KOPT-K1 (cell line): ENCODE measurements around the gene PRRC1.

ENCODE experiments used
- H3K27ac ChIP-seq: fragments of 200-600 bp; sonication (generic); 2 replicates; pipeline ENCODE4 v1.5.1; 2016; ENCODE audit warnings: antibody characterized with exemption, mild to moderate bottlenecking, low read depth, low read length; ENCODE audit not compliant: poor library complexity, severe bottlenecking
- H3K36me3 ChIP-seq: fragments of 200-600 bp; sonication (generic); 2 replicates; pipeline ENCODE4 v1.5.1; 2017; ENCODE audit warnings: antibody characterized with exemption, mild to moderate bottlenecking, low read length, moderate library complexity; ENCODE audit not compliant: insufficient read depth
- H3K9me3 ChIP-seq: fragments of 200-600 bp; sonication (generic); 2 replicates; pipeline ENCODE4 v1.5.1; 2017; ENCODE audit warnings: antibody characterized with exemption, low read length, mild to moderate bottlenecking; ENCODE audit not compliant: insufficient read depth, poor library complexity, severe bottlenecking

The PRRC1 gene

DNA sequence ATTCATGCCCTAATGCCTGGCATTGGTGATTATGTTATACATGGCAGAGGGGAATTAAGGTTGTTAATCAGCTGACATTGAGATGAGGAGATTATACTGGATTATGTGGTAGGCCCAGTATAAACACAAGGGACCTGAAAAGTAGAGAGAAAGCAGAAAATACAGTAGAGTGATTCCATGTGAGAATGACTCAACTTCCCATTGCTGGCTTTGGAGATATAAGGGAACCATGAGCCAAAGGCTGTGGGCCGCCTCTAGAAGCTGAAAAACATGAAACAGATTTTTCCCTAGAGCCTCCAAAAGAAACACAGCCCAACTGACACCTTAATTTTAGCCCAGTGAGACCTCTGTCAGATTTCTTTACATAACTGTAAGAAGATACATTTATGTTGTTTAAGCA lies 66.4 kb downstream of the PRRC1 start:
- Histone ChIP-seq H3K27ac (no peak overlapping the region), H3K9me3 (no peaks in the 10 kb centered on the region), H3K36me3 (no peaks in the 10 kb centered on the region)

DNA sequence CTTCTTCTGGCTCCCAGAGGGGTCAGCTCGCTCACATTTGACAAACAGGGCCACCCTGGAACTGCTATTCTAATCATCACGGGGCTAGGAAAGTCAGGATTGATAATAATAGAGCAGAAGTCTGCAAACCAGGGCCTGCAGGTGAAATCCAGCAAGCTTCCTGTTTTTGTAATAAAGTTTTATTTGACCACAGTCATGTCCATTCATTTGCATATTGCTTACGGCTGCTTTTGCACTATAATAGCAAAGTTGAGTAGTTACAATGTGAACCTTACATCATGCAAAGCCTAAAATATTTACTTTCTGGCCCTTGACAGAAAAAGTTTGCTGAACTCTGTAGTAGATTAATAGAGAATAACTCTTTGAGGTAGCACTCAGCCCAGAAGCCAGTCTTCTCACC lies 68.2 kb downstream of the PRRC1 start:
- Histone ChIP-seq H3K27ac (no peak overlapping the region), H3K9me3 (no peaks in the 10 kb centered on the region), H3K36me3 (no peaks in the 10 kb centered on the region)

DNA sequence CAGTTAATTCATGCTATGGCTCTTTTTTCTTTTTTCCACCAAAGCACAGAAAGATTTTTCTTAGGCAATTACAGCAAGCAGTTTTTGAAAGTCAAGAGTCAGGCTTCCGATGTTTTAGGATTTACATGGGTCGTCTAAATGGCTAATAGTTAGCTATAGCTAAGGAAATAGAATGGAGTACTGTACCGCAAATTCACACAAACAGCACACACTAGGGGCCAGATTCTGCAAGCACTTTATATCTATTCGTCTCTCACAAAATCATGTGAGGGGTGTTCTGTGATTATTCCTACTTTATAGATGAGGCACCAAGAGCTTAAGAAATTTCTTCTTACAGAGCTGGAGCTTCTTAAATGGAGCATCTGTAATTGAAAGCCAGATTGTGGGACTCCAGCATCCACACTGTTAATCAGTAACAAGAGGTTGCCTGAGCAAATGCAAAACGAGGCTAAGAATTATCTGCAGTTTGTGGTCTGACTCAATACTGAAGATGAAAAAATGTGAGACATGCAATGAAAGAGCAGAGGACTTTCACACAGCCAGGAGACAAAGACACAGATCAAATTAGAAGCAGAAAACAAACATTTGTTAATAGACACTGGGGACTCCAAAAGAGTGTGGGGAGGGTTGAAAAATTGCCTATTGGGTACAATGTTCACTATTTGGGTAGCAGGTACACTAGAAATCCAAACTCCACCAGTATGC lies 68.8 kb downstream of the PRRC1 start:
- H3K27ac ChIP-seq: no peak overlapping the region
- no peaks in the 10 kb centered on the region for H3K36me3 ChIP-seq
- no peaks in the 10 kb centered on the region for H3K9me3 ChIP-seq

DNA sequence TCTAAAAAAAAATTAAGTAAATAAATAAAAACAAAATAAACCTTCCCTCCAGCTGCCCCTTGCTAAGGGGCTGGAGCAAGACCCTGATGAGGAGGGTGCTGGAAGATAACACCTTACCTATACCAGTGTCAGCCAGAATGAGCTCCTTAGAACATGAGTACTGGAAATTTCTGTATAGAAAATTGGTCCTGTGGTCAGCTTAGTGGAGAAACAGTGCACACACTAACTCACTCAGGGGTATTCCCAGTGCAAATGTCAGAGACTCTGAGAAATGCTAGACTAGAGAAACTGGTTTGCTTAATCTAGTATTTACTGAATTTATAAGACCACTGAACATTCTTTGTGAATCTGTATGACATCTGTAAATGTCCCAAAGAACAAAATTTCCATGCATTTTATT lies 69.4 kb downstream of the PRRC1 start:
- H3K27ac ChIP-seq: no peak overlapping the region
- no peaks in the 10 kb centered on the region for H3K9me3 ChIP-seq
- H3K36me3 ChIP-seq: no peaks in the 10 kb centered on the region

DNA sequence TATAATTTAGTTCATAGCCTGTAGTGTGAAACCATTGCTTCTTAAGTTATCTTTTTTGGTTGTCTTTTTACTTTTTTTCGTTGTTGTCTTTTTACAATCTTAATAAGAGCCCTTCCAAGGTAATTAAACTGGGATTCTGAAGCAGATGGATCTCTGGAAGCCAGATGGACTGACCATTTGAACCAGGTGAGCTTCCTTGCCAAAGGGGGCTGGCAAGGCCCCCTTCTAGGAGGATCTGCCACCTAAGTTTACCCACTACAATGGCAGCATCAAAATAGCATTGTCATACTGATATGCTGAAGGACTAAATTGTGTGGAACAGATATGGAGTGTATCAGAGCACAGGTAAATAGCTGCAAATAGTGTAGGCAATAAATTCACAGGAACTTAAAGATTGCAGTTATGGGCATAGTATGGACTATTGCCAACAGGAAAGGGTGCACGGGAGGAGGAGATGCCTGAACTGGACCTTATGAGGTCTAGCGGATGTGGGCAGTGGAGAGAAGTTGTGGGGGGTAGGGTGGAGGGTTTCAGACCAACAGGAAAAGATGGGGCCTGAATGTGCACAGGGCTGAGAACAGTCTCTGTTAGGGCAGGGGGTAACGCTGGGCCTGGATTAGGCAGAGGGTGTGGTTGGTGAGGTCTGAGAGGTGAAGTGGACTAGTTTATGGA lies 69.9 kb downstream of the PRRC1 start:
- Histone ChIP-seq H3K9me3 (no peaks in the 10 kb centered on the region), H3K36me3 (no peaks in the 10 kb centered on the region), H3K27ac (no peak overlapping the region)

DNA sequence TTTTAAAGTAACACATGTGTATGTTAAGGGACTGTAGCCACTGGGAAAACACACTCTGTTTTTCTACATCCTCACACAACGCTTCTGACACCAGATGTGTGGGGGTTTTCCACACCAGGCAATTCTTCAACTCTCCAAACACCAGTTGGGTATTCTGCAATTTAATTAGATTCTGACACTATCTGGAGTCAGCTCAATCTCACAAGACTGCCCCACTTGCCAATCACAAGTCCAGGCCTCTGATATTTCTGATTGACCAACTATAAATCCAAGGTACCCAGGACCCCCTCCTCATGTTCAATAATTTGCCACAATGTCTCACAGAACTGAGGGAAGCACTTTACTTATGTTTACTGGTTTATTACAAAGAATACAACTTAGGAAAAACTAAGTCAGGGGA lies 70.9 kb downstream of the PRRC1 start:
- Histone ChIP-seq H3K9me3 (no peaks in the 10 kb centered on the region), H3K27ac (no peak overlapping the region), H3K36me3 (no peaks in the 10 kb centered on the region)

DNA sequence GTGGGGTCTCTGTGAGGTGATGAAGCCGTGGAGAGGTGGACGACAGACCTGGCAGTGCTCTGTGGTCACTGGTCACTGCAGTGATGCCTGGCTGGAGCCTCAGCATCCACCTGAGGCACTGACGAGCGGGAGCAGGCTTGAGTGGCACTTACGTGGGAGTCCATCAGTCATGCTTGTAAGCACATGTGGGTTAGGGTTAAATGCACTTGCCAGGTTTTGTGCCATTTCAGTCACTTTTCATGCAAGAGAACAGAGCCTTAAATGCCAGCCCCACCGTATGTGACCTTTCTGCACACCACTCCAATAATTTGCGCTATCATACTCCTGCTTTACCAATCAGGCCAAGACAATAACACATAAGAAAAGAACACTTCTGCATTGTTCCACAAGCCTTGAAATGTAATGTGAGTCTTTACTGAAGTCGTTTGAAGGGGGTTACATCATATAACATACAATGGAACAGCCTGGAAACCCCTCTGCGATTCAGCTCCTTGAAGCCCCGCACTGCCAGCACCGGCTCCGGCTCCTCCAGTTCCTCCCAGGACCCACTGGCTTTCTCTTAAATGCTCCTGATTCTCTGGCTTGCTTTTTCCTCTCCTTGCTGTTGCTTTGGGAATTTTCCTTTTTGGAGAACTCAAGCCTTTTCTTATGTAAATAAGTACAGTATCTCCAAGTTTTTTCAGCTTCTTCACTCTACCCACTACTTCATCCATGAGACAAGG lies 72.0 kb downstream of the PRRC1 start:
- Histone ChIP-seq H3K27ac (no peak overlapping the region), H3K36me3 (no peaks in the 10 kb centered on the region), H3K9me3 (no peaks in the 10 kb centered on the region)

DNA sequence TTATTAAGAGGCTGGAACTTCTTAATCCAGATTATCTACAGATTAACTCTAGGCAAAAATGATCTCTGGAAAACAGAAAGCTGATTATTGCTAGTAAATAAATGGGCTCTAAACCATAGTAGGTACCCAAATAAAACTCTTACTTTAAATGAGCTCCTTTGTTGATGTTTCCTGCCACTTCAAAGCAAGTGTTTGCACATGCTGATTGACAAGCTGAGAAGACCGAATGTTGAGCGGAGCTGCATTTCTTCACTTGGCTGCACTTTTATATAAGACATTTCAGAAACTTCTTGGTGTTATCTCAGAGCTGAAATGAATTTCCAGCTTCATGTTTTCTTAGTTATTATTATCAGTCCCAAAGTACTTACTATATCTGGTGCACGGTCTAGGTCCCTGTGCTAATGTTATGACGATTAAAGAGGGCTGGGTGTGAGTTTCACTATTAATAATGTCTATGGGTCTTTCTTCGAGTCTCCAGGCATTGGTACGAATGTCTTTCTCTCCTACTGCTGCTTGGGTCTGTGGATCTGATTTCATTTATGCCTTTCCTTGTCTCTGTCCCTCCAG lies 72.8 kb downstream of the PRRC1 start:
- no peaks in the 10 kb centered on the region for H3K36me3 ChIP-seq
- H3K9me3 ChIP-seq: no peaks in the 10 kb centered on the region
- H3K27ac ChIP-seq: no peak overlapping the region

DNA sequence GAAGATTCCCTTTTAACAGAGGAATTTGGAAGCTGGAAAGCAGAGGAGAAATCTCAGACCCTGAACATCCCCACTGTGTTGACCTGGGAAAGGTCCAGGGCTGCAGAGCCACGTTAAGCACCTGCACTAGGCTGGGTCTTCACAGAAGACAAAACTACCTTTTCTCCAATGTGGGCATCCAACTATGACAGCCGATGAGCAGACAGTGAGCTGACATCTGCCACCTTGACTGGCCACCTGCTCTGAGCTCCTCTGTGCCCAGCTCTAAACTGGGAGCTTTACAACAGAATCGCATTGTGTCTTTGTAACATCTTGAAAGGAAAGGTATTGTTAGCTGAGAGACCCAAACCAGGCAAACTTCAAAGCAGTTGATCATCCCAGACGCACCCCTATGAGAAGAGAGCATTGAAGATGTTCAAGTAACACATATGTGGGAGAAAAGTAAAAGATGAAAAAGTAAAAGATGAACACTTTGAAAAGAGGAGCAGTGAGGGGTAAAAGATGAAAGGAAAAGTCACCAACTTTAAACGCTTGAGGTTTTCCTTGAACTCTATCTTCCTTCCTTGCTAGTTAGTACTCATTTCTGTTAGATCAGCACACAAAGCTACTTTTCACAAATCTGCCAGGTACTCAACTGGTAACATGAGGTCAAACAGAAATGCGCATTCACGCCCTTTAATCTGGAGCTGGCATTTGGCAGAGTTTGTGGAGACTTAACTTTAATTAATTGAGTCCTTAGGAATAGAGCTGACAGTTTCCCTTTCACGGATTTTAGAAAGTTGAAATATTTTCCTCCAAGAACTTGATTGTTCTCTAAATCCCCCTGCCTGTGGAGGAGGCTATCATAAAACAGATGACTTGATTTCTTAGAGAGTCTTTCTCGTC lies 78.3 kb downstream of the PRRC1 start:
- Histone ChIP-seq H3K9me3 (no peaks in the 10 kb centered on the region), H3K36me3 (no peaks in the 10 kb centered on the region), H3K27ac (no peak overlapping the region)

DNA sequence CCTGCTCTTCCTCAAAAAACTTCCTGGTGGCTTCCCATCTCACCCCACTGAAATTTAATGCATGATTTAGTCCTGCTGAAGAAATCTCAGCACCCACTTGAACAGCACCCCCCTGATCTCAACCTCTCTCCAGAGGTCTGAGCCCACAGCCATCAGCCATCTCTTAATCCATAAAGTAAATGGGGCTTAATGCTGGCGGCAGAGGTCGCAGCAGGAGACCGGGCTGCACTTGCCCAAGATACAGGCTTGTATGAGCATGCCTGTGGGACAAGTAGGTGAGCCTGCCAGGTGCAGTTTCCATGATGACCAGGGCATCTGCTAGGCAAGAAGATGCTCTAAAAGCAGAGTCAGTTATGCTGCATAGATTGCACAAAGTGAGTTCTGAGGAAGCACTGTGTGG lies 79.1 kb downstream of the PRRC1 start:
- Histone ChIP-seq H3K9me3 (no peaks in the 10 kb centered on the region), H3K27ac (no peak overlapping the region), H3K36me3 (no peaks in the 10 kb centered on the region)

DNA sequence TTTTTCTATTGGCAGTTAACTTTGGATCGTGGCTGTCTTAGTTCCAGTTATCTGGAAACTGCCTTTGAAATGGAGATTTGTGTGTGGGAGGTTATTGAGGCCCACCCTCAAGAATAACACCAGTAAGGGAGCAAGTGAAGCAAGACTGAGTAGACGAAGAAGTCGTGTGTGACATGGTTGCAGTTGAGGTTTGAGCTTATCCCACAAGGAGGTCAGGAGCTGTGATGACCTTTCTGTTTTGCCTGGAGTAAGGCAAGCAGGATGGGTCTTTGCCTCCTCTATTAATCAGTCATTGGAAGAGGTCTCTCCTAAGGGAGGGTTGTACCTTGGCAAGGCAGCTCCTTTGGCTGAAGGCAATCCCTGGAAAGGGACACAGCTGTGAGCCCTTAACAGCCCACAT lies 81.9 kb downstream of the PRRC1 start:
- no peaks in the 10 kb centered on the region for H3K36me3 ChIP-seq
- H3K9me3 ChIP-seq: no peaks in the 10 kb centered on the region
- no peak overlapping the region for H3K27ac ChIP-seq

DNA sequence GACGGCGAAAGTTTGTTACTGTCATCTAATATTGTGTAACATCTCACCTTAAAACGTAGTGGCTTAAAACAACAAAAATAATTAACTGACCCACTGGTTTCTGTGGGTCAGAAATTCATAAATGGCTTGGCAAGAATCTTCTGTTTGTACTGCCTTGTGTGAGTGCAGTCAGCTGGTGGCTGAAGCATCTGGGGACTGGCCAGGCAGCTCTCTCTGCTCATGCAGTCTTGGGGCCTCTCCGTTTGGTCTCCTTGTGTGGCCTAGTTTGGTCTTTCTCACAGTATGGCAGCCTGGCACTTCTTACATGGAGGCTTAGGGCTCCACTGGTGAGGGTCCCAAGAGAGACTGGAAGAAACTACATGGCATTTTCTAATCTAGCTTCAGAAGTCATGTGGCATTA lies 82.4 kb downstream of the PRRC1 start:
- Histone ChIP-seq H3K27ac (no peak overlapping the region), H3K9me3 (no peaks in the 10 kb centered on the region), H3K36me3 (no peaks in the 10 kb centered on the region)

DNA sequence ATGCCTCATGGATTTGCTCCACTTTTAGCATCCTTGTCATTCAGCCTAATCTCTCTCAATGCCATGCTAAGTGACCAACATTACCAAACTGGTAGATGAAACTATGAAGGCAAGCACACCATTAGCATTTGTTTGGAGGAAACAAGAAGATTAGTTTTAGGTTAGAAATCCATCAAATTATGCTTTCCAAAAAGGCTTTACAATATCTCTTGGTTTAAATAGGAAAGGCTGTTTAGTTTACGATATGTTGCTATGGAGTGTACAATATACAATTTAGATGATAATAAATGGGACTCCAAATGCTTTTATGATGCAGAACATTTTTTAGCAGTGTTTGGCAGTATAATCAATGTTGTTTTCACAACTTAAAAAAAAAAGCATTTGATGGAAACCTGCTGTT lies 83.7 kb downstream of the PRRC1 start:
- Histone ChIP-seq H3K9me3 (no peaks in the 10 kb centered on the region), H3K27ac (no peak overlapping the region), H3K36me3 (no peaks in the 10 kb centered on the region)

DNA sequence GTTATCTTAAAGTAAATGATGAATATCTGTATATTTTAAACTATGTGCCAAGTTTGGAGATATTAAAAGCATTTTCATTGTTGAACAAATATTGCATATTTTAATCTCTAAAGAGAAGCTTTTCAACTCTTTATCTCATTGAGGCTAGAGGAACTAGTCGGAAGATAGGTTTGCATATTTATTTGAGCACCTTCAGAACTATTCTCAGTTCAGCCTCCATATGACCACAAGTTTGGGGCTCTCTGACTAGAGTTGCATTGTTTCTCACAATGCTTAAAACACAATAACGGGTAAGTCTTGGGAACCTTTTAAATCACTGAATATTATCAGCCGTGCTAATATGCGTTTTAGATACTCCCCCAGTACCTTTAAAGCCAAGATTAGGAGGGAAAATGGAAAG lies 84.2 kb downstream of the PRRC1 start:
- H3K9me3 ChIP-seq: no peaks in the 10 kb centered on the region
- no peaks in the 10 kb centered on the region for H3K36me3 ChIP-seq
- no peak overlapping the region for H3K27ac ChIP-seq

DNA sequence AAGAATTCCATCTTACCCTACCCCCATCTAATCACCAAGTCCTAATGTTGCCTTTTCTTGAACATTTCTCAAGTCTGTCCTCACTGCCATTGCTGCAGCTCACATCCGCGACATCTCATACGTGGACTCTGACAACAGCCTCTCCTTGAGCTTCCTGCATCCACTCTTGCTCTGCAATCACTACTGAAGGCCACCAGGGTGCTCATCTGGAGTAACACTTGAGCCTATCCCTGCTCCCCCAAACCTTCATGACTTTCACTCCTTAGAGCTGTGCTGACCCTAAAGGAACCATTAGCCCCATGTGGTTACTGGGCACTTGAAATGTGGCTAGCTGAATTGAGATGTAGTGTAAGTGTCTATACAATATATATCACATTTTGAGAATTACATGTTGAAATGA lies 85.0 kb downstream of the PRRC1 start:
- no peak overlapping the region for H3K27ac ChIP-seq
- no peaks in the 10 kb centered on the region for H3K9me3 ChIP-seq
- H3K36me3 ChIP-seq: no peaks in the 10 kb centered on the region
